ENCODE results near the gene TCOF1. TPM values are rescaled to one million over a fixed set of nuclear protein-coding genes. Genes with fewer than 3 reads are reported as not detected.

Gene TCOF1
- total and polyA plus RNA-seq, 2 of the 8 experiments (the other 6 are each of a cell fraction or from before 2014, with no cell fraction given), result 35.9 to 170 TPM

DNA sequence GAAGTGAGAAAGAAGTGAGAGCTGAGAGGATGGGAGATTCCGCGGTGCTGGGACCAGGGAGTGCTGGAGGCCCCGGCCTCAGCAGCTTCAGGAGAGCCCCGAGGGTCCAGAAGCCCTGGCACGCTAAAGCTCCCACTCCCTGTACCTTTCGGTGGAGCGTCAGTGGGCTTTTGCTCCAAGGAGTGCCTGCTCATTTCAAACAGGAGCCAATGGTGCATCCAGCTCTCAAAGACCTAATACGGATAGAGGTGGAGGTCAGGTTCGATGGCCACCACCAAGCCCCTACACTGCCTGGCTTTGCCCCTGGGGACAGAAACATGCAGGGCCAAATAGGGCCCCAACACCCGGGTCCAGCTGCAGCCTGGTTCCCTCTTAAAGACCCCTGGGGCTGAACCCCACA is 47.0 kb downstream of the TCOF1 start:
- Histone ChIP-seq H3K4ac (replicated peaks; ENCODE audit: insufficient read length, low read depth, low read length) (no peak overlapping the region), H2BK20ac (ENCODE audit: low read length) (no peak overlapping the region), H3K79me2 (ENCODE audit: control insufficient read depth in 1 of 2, insufficient read depth in 2 of 2, low read length in 2 of 2) (no peaks in the 10 kb centered on the region), H3K56ac (replicated peaks; ENCODE audit: insufficient read length, low read depth, low read length) (no peak overlapping the region), H3K27me3 (replicated peaks in 1 of 4; ENCODE audit: control insufficient read depth in 3 of 4, extremely low read depth in 1 of 4, insufficient read depth in 3 of 4, low read length in 3 of 4) (no peaks in the 10 kb centered on the region), H4K20me1 (replicated peaks in 1 of 2; ENCODE audit: control insufficient read depth in 1 of 2, insufficient read depth in 2 of 2, low read length in 2 of 2) (peaks cover 4 to 8% of the 10 kb centered on the region in 2 experiments), H3K23me2 (ENCODE audit: low read depth, low read length) (no peaks in the 10 kb centered on the region), H3K9ac (replicated peaks in 1 of 4; ENCODE audit: extremely low read depth in 1 of 4, low read depth in 3 of 4, low read length in 3 of 4) (no peak overlapping the region), H2BK5ac (ENCODE audit: low read depth, low read length) (no peak overlapping the region), H3K4me2 (ENCODE audit: insufficient read depth in 1 of 2, low read depth in 2 of 2, low read length in 2 of 2) (no peak overlapping the region), H3K27ac (ENCODE audit: low read depth, low read length) (no peak overlapping the region), H3K9me3 (ENCODE audit: insufficient read depth in 2 of 2, low read depth in 1 of 2, low read length in 1 of 2) (no peaks in the 10 kb centered on the region), H3K36me3 (ENCODE audit: control insufficient read depth in 2 of 4, insufficient read depth in 4 of 4, low read length in 3 of 4) (peaks cover 8 to 32% (median 20%) of the 10 kb centered on the region in 4 experiments), H2AK5ac (ENCODE audit: low read depth, low read length) (no peak overlapping the region), H2BK120ac (replicated peaks; ENCODE audit: low read depth, low read length) (no peak overlapping the region), H4K91ac (replicated peaks; ENCODE audit: insufficient read length, low read length) (no peak overlapping the region), H3K4me1 (replicated peaks in 1 of 4; ENCODE audit: control insufficient read depth in 3 of 4, insufficient read depth in 4 of 4, low read length in 3 of 4) (peaks cover 0 to 4% (median under 1%) of the 10 kb centered on the region in 4 experiments; a peak in 3 of 7 replicates), H3K18ac (ENCODE audit: extremely low read depth, low read length) (no peak overlapping the region), H3K79me1 (ENCODE audit: low read depth, low read length) (no peaks in the 10 kb centered on the region), H2AFZ (ENCODE audit: low read length) (no peak overlapping the region), H3K14ac (ENCODE audit: insufficient read length) (no peak overlapping the region), H4K8ac (ENCODE audit: extremely low read depth, insufficient read depth, low read length) (no peak overlapping the region), H3K23ac (ENCODE audit: insufficient read length) (no peak overlapping the region), H3K4me3 (ENCODE audit: extremely low read depth in 1 of 4, insufficient read depth in 2 of 4, low read depth in 3 of 4, low read length in 4 of 4) (no peak overlapping the region), H4K5ac (ENCODE audit: insufficient read length, low read depth, low read length) (no peak overlapping the region), H2BK15ac (ENCODE audit: low read length) (no peak overlapping the region), H2BK12ac (ENCODE audit: low read depth, low read length) (no peak overlapping the region)
- WGBS, 2 experiments (ENCODE audit: extremely low coverage in 1 of 2, insufficient coverage in 1 of 2, insufficient read length in 1 of 2, insufficient replicate concordance in 2 of 2, low coverage in 1 of 2, low lambda C conversion rate in 2 of 2, missing lambda C conversion rate in 1 of 2), result 96% methylated on average over 9 of the region's 10 CpGs; no CpG with 5 or more reads in 1 of the 2 experiments
- FAIRE-seq, result no peak
- no peak for DNase-seq (ENCODE audit: low read depth in 1 of 2, low spot score in 2 of 2)
- ChIA-PET POLR2A (ENCODE audit: partially characterized antibody) (interaction anchor here (0.8 to 19.1 kb wide), 11 partner anchors 8 to 45 kb away, joined by 3 to 455 read pairs (median 5); partner anchors contain the start of genes RPS14 and TCOF1), CTCF (ENCODE audit: partially characterized antibody) (interaction anchor here (1.0 to 16.9 kb wide), 9 partner anchors 9 to 149 kb away, joined by 3 to 274 read pairs (median 6); no protein-coding TSS in a partner anchor)
